DND-41 (cell line): ENCODE measurements around the gene STARD7.

ENCODE experiments used
- ATAC-seq: fragments of 200-7000 bp; cut with Tn5 transposase; 3 replicates; pipeline ENCODE4 v1.9.1; 2021; ENCODE audit warnings: low read depth; ENCODE audit not compliant: insufficient read depth
- DNase-seq: peaks from one replicate; pipeline ENCODE4 v3.0.0-alpha.2; 2020
- H2AFZ ChIP-seq: 2 replicates; pipeline ENCODE4 v1.6.0; 2012; ENCODE audit warnings: low read depth, low read length
- H3K27ac ChIP-seq: 2 replicates; pipeline ENCODE4 v1.5.1; 2012; ENCODE audit warnings: low read length, inconsistent platforms
- H3K27me3 ChIP-seq: fragments of 200-600 bp; sonication (generic); 2 replicates; pipeline ENCODE4 v1.6.0; 2012; ENCODE audit warnings: low read length, mild to moderate bottlenecking, inconsistent platforms; ENCODE audit not compliant: insufficient read depth, poor library complexity
- H3K36me3 ChIP-seq: 2 replicates; pipeline ENCODE4 v1.5.1; 2012; ENCODE audit warnings: low read length, inconsistent platforms; ENCODE audit not compliant: insufficient read depth
- H3K4me1 ChIP-seq: 2 replicates; pipeline ENCODE4 v1.5.1; 2012; ENCODE audit warnings: mild to moderate bottlenecking, low read length; ENCODE audit not compliant: insufficient read depth
- H3K4me2 ChIP-seq: 2 replicates; pipeline ENCODE4 v1.6.0; 2012; ENCODE audit warnings: mild to moderate bottlenecking, moderate library complexity, low read length, inconsistent platforms; ENCODE audit not compliant: insufficient read depth
- H3K4me3 ChIP-seq, 2 experiments: fragments of 200-600 bp in 1 of 2; shearing (Covaris generic) in 1 of 2; 2 replicates each; pipeline ENCODE4 v1.5.1; 2012 to 2016; ENCODE audit warnings: inconsistent platforms in 2 of 2, low read length in 2 of 2, mild to moderate bottlenecking in 2 of 2, low read depth in 1 of 2, moderate library complexity in 1 of 2
- H3K79me2 ChIP-seq: 2 replicates; pipeline ENCODE4 v1.6.0; 2012; ENCODE audit warnings: low read length, inconsistent platforms; ENCODE audit not compliant: insufficient read depth
- H3K9ac ChIP-seq: 2 replicates; pipeline ENCODE4 v1.6.0; 2012; ENCODE audit warnings: low read depth, mild to moderate bottlenecking, inconsistent platforms, low read length, moderate library complexity
- H3K9me3 ChIP-seq: 2 replicates; pipeline ENCODE4 v1.5.1; 2012; ENCODE audit warnings: low read length, moderate library complexity, mild to moderate bottlenecking, inconsistent platforms; ENCODE audit not compliant: insufficient read depth, severe bottlenecking
- H4K20me1 ChIP-seq: 2 replicates; pipeline ENCODE4 v1.6.0; 2012; ENCODE audit warnings: low read length; ENCODE audit not compliant: insufficient read depth
- CTCF ChIP-seq: IDR thresholded peaks from 2 replicates; pipeline ENCODE4 v1.5.1; 2012; ENCODE audit warnings: borderline replicate concordance, low read length, moderate library complexity, mild to moderate bottlenecking; ENCODE audit not compliant: poor library complexity, severe bottlenecking; ENCODE audit errors: extremely low read depth
- EZH2 ChIP-seq: IDR thresholded peaks from 3 replicates; pipeline ENCODE4 v1.6.1; 2012; ENCODE audit warnings: borderline replicate concordance, low read depth, mild to moderate bottlenecking, moderate library complexity, low read length, inconsistent platforms; ENCODE audit not compliant: severe bottlenecking

STARD7 gene

GRCh38 chr2:96180002-96180401, 28.6 kb downstream of the STARD7 start:
- TF ChIP-seq CTCF (no peak), EZH2 (no peak)
- Histone ChIP-seq H3K79me2 (no peaks in the 10 kb centered on the region), H3K36me3 (peaks cover 10% of the 10 kb centered on the region), H3K27ac (no peak overlapping the region), H3K4me3 (no peak overlapping the region), H3K9ac (no peak overlapping the region), H3K4me1 (no peaks in the 10 kb centered on the region), H2AFZ (no peak overlapping the region), H3K4me2 (no peak overlapping the region), H4K20me1 (no peaks in the 10 kb centered on the region; the same call in 1 of the 2 replicates), H3K27me3 (no peaks in the 10 kb centered on the region), H3K9me3 (no peaks in the 10 kb centered on the region)
- ATAC-seq = no peak
- DNase-seq = no peak

- DNase-seq = no peak
- H3K27me3 ChIP-seq = no peaks in the 10 kb centered on the region
- no peak for ATAC-seq
Measured at GRCh38 chr2:96176661-96177060, 32.0 kb downstream of the STARD7 start.

GRCh38 chr2:96175951-96176350, 32.7 kb downstream of the STARD7 start:
- H3K79me2 ChIP-seq = no peaks in the 10 kb centered on the region

More at GRCh38 chr2:96176661-96177060, 32.0 kb downstream of the STARD7 start:
- Histone ChIP-seq H4K20me1 (no peaks in the 10 kb centered on the region; the same call in 1 of the 2 replicates), H3K79me2 (no peaks in the 10 kb centered on the region), H3K27ac (no peak overlapping the region), H3K4me3 (no peak overlapping the region), H2AFZ (no peak overlapping the region), H3K4me1 (no peaks in the 10 kb centered on the region), H3K9ac (no peak overlapping the region), H3K9me3 (no peaks in the 10 kb centered on the region), H3K36me3 (no peaks in the 10 kb centered on the region), H3K4me2 (no peak overlapping the region)
- TF ChIP-seq EZH2 (no peak), CTCF (no peak)

More at GRCh38 chr2:96175951-96176350, 32.7 kb downstream of the STARD7 start:
- Histone ChIP-seq H3K27me3 (no peaks in the 10 kb centered on the region), H3K9ac (no peak overlapping the region), H3K36me3 (no peaks in the 10 kb centered on the region), H2AFZ (no peak overlapping the region), H3K4me1 (no peaks in the 10 kb centered on the region), H3K27ac (no peak overlapping the region), H3K4me3 (no peak overlapping the region), H4K20me1 (no peaks in the 10 kb centered on the region), H3K9me3 (no peaks in the 10 kb centered on the region), H3K4me2 (no peak overlapping the region)
- DNase-seq (no peak), ATAC-seq (no peak)
- no peak for TF ChIP-seq CTCF
